Body of pancreas (tissue), 4 donors: ENCODE results near the gene ATP9B. TPM values are rescaled to one million over a fixed set of nuclear protein-coding genes. Genes with fewer than 3 reads are reported as not detected.

Experiments used
- ATAC-seq: fragments of 150-250 bp; one replicate; pipeline ENCODE4 v1.9.1; 2016
- DNase-seq, 4 donors: peaks; one replicate each; pipeline ENCODE4 v3.0.0-alpha.2; 2019
- H3K27ac ChIP-seq, 4 donors: fragments of 200-600 bp; sonication (generic); 1 replicate in 3 of 4; 2 replicates in 1 of 4; pipeline versions ENCODE4 v1.5.1 to v1.6.1; 2016 to 2019; ENCODE audit warnings: mild to moderate bottlenecking in 1 of 4, mixed read lengths in 1 of 4, moderate library complexity in 1 of 4
- H3K27me3 ChIP-seq, 2 donors: fragments of 200-600 bp; sonication (generic); one replicate each; pipeline ENCODE4 v1.6.0; 2016; ENCODE audit warnings: mild to moderate bottlenecking in 1 of 2
- H3K36me3 ChIP-seq, 2 donors: fragments of 200-600 bp; sonication (generic); replicated peaks in 1 of 2; 2 replicates each; pipeline ENCODE4 v1.5.1; 2016; ENCODE audit warnings: low read depth in 2 of 2; ENCODE audit not compliant: insufficient read depth in 1 of 2
- H3K4me1 ChIP-seq: fragments of 200-600 bp; sonication (generic); one replicate; pipeline ENCODE4 v1.6.0; 2016
- H3K4me3 ChIP-seq, 2 donors: fragments of 200-600 bp; sonication (generic); 1 replicate in 1 of 2; 2 replicates in 1 of 2; pipeline ENCODE4 v1.5.1; 2016 to 2019
- H3K9me3 ChIP-seq, 3 donors: fragments of 200-600 bp; sonication (generic); 1 replicate in 2 of 3; 2 replicates in 1 of 3; pipeline ENCODE4 v1.5.1; 2016
- CTCF ChIP-seq, 7 experiments: fragments of 450-650 bp in 4 of 7; fragments of 200-600 bp in 3 of 7; sonication (generic) in 3 of 7; IDR thresholded peaks; one replicate each; pipeline ENCODE4 v1.5.1; 2016 to 2019; ENCODE audit warnings: antibody characterized with exemption in 7 of 7
- POLR2A ChIP-seq, 3 donors: fragments of 450-650 bp; IDR thresholded peaks; one replicate each; pipeline ENCODE4 v1.6.1; 2016; ENCODE audit warnings: antibody characterized with exemption in 3 of 3, mild to moderate bottlenecking in 2 of 3
- WGBS, 2 donors: methylation state at CpG; one replicate each; pipeline ENCODE4 v1.1.5; 2017; 5-methylcytosine and 5-hydroxymethylcytosine counted together
- intact Hi-C: fragments of 100-400 bp; cut with DNase I; formaldehyde crosslinking; loops from one replicate; pipeline ENCODE4 v1.15.1; 2023
- total RNA-seq, 2 donors: library from RNA; depleted of rRNA; stranded (reverse); fragments of >200 nt; gene quantifications; one replicate each; pipeline ENCODE4 v1.1.0, GENCODE V29; 2016

Gene ATP9B
- total RNA-seq, 2 donors from 2014 or later, result 19.7 to 21.1 TPM

- H3K36me3 ChIP-seq, result peaks cover 0 to 9% of the 10 kb centered on the region in 2 donors
- intact Hi-C loops, result no loop called here
- 86 to 90% methylated on average over 13 of the region's 13 CpGs for WGBS, 2 donors
- no peak for ATAC-seq
- H3K9me3 ChIP-seq, result no peaks in the 10 kb centered on the region
- no peaks in the 10 kb centered on the region for H3K4me1 ChIP-seq
- H3K4me3 ChIP-seq, result no peak overlapping the region
- no peak for DNase-seq
- no peaks in the 10 kb centered on the region for H3K27me3 ChIP-seq
- no peak overlapping the region for H3K27ac ChIP-seq
- no peak for TF ChIP-seq POLR2A (IDR thresholded peaks at IDR 0.05)
- TF ChIP-seq CTCF (IDR thresholded peaks at IDR 0.05), result no peak
Measured at GRCh38 chr18:79365701-79366100, 296.5 kb downstream of the ATP9B start.

GRCh38 chr18:79366177-79367094, 297.2 kb downstream of the ATP9B start:
- H3K4me3 ChIP-seq, result no peak overlapping the region
- intact Hi-C loops, result no loop called here
- H3K4me1 ChIP-seq, result no peaks in the 10 kb centered on the region
- ATAC-seq (no peak), DNase-seq (no peak)
- TF ChIP-seq CTCF (IDR thresholded peaks at IDR 0.05), result no peak
- no peak for TF ChIP-seq POLR2A (IDR thresholded peaks at IDR 0.05)
- H3K27ac ChIP-seq, result no peak overlapping the region
- H3K9me3 ChIP-seq, result no peaks in the 10 kb centered on the region
- H3K27me3 ChIP-seq, result no peaks in the 10 kb centered on the region
- H3K36me3 ChIP-seq, result peaks cover 0 to 9% of the 10 kb centered on the region in 2 donors
- WGBS, 2 donors, result 81 to 84% methylated on average over 29 of the region's 29 CpGs

- WGBS, 2 donors, result 88 to 97% methylated on average over 6 to 8 of the region's 8 CpGs
- TF ChIP-seq CTCF (IDR thresholded peaks at IDR 0.05) (no peak), POLR2A (IDR thresholded peaks at IDR 0.05) (no peak)
- ATAC-seq (no peak), DNase-seq (no peak)
- intact Hi-C loops, result no loop called here
- H3K27me3 ChIP-seq, result no peaks in the 10 kb centered on the region
- no peaks in the 10 kb centered on the region for H3K9me3 ChIP-seq
- H3K4me1 ChIP-seq, result no peaks in the 10 kb centered on the region
- no peak overlapping the region for H3K27ac ChIP-seq
- no peak overlapping the region for H3K4me3 ChIP-seq
- H3K36me3 ChIP-seq, result peaks cover 0 to 5% of the 10 kb centered on the region in 2 donors
Measured at GRCh38 chr18:79367480-79367879, 298.3 kb downstream of the ATP9B start.

- Histone ChIP-seq H3K9me3 (no peaks in the 10 kb centered on the region), H3K4me1 (no peaks in the 10 kb centered on the region), H3K4me3 (no peak overlapping the region), H3K27ac (no peak overlapping the region), H3K36me3 (peaks cover 0 to 5% of the 10 kb centered on the region in 2 donors), H3K27me3 (no peaks in the 10 kb centered on the region)
- TF ChIP-seq CTCF (IDR thresholded peaks at IDR 0.05) (no peak), POLR2A (IDR thresholded peaks at IDR 0.05) (no peak)
- DNase-seq (no peak), ATAC-seq (no peak)
- 82% methylated on average over 13 to 14 of the region's 18 CpGs for WGBS, 2 donors
- intact Hi-C loops, result no loop called here
Measured at GRCh38 chr18:79367989-79368388, 298.8 kb downstream of the ATP9B start.
